ENCODE measurements around the gene ZSCAN31. TPM values are rescaled to one million over a fixed set of nuclear protein-coding genes. Genes with fewer than 3 reads are reported as not detected.
"Not testable (repeated sequence)": the region's sequence is repeated elsewhere in the genome, so short reads cannot be mapped to it uniquely, and the experiment has no call there.

ZSCAN31 gene
- total and polyA plus RNA-seq, 2 donors (not counting 3 experiments of a cell fraction or from before 2014, with no cell fraction given): 12.9 to 23.0 TPM

GRCh38 chr6:28368522-28368921, 32.6 kb upstream of the ZSCAN31 start:
- ChIA-PET CTCF (no interaction called here), POLR2A (no interaction called here)
- Histone ChIP-seq H2AFZ (ENCODE audit: low read depth, low read length) (no peak overlapping the region), H4K20me1 (replicated peaks; ENCODE audit: control insufficient read depth, extremely low read depth, insufficient read depth, low read length) (no peaks in the 10 kb centered on the region), H3K4me2 (ENCODE audit: insufficient read depth, low read length) (no peak overlapping the region), H3K9me3 (replicated peaks; ENCODE audit: control insufficient read depth, insufficient read depth, low read length) (no peaks in the 10 kb centered on the region), H3K4me3 (replicated peaks in 1 of 3; ENCODE audit: insufficient read depth in 1 of 3, low read depth in 1 of 3, low read length in 3 of 3) (no peak overlapping the region), H3K36me3 (ENCODE audit: control insufficient read depth in 2 of 2, extremely low read depth in 1 of 2, insufficient read depth in 2 of 2, low read length in 2 of 2) (peaks cover 7 to 12% of the 10 kb centered on the region in 2 experiments), H3K27me3 (ENCODE audit: control insufficient read depth in 2 of 2, insufficient read depth in 2 of 2, low read length in 2 of 2) (no peaks in the 10 kb centered on the region), H3K27ac (ENCODE audit: insufficient read depth, low read depth, low read length) (no peak overlapping the region), H3K79me2 (ENCODE audit: control insufficient read depth, insufficient read depth, low read length) (no peaks in the 10 kb centered on the region), H3K9ac (replicated peaks; ENCODE audit: extremely low read depth, insufficient read depth, low read length) (no peak overlapping the region), H3K4me1 (ENCODE audit: control insufficient read depth, extremely low read depth, insufficient read depth, low read length) (no peaks in the 10 kb centered on the region), H3K9me1 (replicated peaks; ENCODE audit: control insufficient read depth, extremely low read depth, insufficient read depth, low read length) (no peaks in the 10 kb centered on the region)
- intact Hi-C loops (cut with micrococcal nuclease): no loop called here
- no peak for TF ChIP-seq GATA2 (IDR thresholded peaks at IDR 0.05; ENCODE audit: insufficient read depth, insufficient read length, low read depth, low read length)
- dilution Hi-C loops (cut with MboI; ENCODE audit: extremely low pct_ligation_motif_present, low sequenced_read_pairs): no loop called here
- DNase-seq (ENCODE audit: low read depth, low spot score) (no peak), FAIRE-seq (no peak)
- BruUV-seq (replicated peaks): no TSS peak

- BruUV-seq (replicated peaks); H3K27me3 ChIP-seq (ENCODE audit: control insufficient read depth in 2 of 2, insufficient read depth in 2 of 2, low read length in 2 of 2); H3K4me1 ChIP-seq (ENCODE audit: control insufficient read depth, extremely low read depth, insufficient read depth, low read length); H3K27ac ChIP-seq (ENCODE audit: insufficient read depth, low read depth, low read length); H3K9me1 ChIP-seq (replicated peaks; ENCODE audit: control insufficient read depth, extremely low read depth, insufficient read depth, low read length); dilution Hi-C loops (cut with MboI; ENCODE audit: extremely low pct_ligation_motif_present, low sequenced_read_pairs); POLR2A ChIA-PET; FAIRE-seq; H3K9me3 ChIP-seq (replicated peaks; ENCODE audit: control insufficient read depth, insufficient read depth, low read length); H3K9ac ChIP-seq (replicated peaks; ENCODE audit: extremely low read depth, insufficient read depth, low read length); H3K79me2 ChIP-seq (ENCODE audit: control insufficient read depth, insufficient read depth, low read length); H3K4me2 ChIP-seq (ENCODE audit: insufficient read depth, low read length); intact Hi-C loops (cut with micrococcal nuclease); H3K4me3 ChIP-seq (replicated peaks in 1 of 3; ENCODE audit: insufficient read depth in 1 of 3, low read depth in 1 of 3, low read length in 3 of 3); H4K20me1 ChIP-seq (replicated peaks; ENCODE audit: control insufficient read depth, extremely low read depth, insufficient read depth, low read length); DNase-seq (ENCODE audit: low read depth, low spot score); H2AFZ ChIP-seq (ENCODE audit: low read depth, low read length): not testable (repeated sequence)
- CTCF ChIA-PET: interaction anchor here (1.2 kb wide), 1 partner anchor 9 kb away, joined by 3 read pairs; no protein-coding TSS in a partner anchor
- peaks cover 7 to 12% of the 10 kb centered on the region in 2 experiments for H3K36me3 ChIP-seq (ENCODE audit: control insufficient read depth in 2 of 2, extremely low read depth in 1 of 2, insufficient read depth in 2 of 2, low read length in 2 of 2)
These were observed 29.6 kb upstream of the ZSCAN31 start for GRCh38 chr6:28365590-28365989.
